Forelimb muscle (tissue), 1 donor: ENCODE data around the gene C17orf100. TPM values are rescaled to one million over a fixed set of nuclear protein-coding genes. Genes with fewer than 3 reads are reported as not detected.

ENCODE experiments used
- DNase-seq: peaks from one replicate; pipeline ENCODE4 v3.0.0-alpha.2; 2013; ENCODE audit warnings: low read depth
- polyA plus RNA-seq: library from polyadenylated mRNA; unstranded; fragments of 120-200 nt; gene quantifications from one replicate; pipeline ENCODE4 v1.2.1, GENCODE V29; 2013; ENCODE audit not compliant: insufficient read length

C17orf100 gene
- polyA plus RNA-seq, 1 donor = 3.0 TPM

DNA sequence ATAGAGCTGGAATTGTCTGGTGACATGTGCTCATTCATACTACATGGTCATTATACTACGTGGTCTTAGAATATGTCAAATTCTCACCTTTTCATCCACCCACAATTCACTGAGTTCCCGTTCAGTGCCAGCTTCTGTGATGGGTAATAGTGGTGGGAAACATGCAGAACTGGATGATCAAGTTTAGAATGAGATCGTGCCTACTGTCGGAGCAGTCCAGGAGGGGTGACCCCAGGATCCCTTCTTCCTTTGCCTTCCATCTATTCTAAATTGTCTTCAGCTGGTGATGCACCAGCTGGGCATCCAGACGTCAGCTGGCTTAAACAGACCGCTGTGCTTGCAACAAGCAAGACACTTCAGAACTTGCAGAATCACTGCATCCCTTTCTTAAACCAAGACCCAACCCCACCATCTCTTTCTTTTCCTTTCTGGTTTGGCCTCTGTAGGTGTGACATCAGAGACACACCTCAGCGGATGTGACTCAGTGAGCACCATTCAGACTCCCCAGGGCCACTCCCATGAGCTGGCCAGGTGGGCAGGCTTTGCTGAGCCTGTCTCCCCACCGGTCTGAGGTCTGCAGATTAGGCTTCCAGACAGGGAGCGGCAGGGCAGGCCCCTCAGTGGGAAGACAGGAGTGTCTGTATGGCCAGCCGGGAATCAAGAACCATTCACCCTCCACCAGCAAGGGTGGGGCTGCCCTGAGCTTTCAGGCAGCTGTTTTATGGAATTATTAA is 18.1 kb downstream of the C17orf100 start:
- no peak for DNase-seq

DNA sequence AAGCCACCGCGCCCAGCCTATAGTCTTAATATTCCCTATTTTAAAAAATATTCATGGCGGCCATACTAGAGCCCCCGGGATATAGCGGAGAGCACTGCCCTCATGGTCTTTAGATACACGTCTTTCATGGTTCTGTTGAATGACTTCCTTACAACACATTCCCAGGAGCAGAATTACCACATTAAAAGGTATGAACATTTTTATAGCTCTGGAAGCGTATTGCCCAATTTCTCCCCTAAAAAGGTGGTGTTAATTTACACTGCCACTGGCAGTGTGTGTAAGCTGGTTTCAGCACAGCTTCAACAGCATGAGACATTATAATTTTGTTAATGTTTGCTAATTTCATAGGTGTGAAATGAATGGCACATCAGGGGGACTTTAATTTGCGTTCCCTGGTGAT is 19.0 kb downstream of the C17orf100 start:
- DNase-seq = no peak

DNA sequence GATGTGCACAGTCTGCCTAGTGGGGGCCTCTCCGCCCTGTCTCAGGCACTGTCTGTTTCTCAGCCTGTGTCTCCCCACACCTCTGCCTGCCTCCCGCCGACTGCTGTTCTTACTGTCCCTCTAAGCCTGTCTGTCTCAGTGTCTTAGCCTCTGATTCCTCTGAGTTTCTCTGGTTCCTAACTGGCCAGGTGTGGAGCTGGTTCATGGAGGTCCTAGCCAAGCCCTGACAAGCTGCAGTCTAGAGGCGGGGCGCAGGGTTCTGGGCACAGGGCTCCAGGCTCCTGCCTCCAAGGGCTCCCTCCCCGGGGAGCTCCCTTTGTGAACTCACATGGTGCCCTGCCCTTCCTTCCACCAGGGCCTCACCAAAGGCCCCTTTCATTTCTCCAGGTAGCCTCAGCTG is 19.4 kb downstream of the C17orf100 start:
- no peak for DNase-seq

- no peak for DNase-seq
Observed at GRCh38 chr17:6671431-6671830, 19.9 kb downstream of the C17orf100 start.

DNA sequence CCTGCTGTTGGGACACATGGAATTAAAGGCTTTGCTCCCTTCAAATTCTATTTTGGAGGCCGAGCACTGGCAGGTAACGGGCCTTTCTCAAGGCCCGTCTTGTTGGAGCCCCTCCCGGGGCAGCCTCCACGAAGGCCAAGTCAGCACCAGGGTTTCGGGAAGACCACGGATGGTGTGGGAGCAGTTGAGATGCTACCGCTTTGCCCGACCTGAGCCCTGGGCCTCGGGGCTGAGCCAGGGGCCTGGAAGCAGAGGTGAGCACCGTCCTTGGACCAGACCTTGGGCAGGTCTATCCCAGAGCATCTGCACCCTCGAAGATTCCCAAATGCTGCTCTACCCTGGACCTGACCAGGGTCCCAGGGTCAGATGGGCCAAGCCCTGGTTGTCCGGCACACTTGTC is 23.0 kb downstream of the C17orf100 start:
- DNase-seq = no peak

- DNase-seq = no peak
Observed at GRCh38 chr17:6675201-6675825, 23.8 kb downstream of the C17orf100 start.

GRCh38 chr17:6676802-6677157 is 25.2 kb downstream of the C17orf100 start:
- no peak for DNase-seq

DNA sequence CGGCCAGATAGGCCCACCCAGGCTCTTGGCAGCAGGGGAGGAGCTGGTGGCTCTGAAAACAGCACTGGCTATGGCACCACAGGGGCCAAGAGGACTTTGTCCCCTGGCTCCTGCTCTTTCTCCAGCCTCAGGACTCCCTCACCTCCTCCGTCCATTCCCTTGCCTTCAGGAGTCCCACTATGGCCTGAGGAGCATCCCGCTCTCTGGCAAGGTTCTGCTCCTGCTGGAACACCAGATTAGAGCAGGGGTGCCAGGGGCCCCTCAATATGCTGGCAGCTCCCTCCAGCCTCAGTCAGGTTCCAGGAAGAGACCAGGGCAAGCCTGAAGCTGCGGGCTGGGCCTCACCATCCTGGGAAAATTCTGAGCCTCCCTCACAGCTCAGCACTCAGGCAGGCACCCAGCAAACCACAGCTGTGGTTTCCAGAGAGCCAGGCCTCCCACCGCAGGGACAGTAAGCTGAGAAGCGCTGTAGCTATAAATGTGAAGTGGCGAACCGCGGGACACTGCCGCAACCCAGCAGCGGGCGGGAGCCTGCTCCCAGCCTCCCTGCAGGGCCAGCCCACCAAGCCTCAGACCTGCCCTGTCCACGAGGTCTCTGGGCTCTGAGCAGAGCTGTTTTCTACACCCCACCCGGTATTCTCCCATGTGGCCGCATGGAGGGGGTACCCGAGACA is 25.7 kb downstream of the C17orf100 start:
- no peak for DNase-seq

DNA sequence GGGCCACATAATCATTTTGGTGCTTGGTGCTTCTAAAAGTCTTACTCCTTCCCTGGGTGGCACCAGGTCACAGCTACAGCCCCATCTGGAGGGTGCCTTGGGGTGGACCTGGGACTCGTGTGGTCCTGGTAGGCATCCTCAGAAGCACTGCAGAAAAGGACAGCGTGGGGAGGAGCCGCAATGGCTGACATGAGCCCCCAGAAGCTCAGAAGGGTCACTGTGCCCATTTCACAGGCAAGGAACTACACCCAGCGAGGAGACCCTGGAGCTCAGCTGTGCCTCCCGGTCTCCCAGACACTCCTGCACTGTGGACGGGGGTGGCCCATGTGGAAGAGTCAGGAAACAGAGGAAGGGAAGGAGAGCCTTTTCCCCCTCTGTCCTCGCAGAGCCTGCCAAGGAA is 26.4 kb downstream of the C17orf100 start:
- no peak for DNase-seq

DNA sequence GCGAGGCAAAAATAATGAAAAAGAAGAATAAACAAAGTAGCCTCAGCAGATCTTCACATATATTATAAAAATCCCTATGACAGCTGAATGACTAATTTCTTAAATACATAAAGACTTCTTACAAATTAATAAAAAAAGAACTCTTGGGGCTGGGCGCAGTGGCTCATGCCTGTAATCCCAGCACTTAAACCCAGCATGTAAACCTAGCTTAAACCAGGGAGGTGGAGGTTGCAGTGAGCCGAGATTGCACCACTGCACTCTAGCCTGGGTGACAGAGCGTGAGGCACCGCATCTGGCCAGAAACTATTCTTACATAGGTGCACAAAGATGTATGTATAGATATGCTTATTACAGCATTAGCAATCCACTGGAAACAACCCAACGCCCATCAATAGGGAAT is 27.7 kb downstream of the C17orf100 start:
- no peak for DNase-seq

GRCh38 chr17:6681176-6681575 is 29.6 kb downstream of the C17orf100 start:
- DNase-seq = no peak

DNA sequence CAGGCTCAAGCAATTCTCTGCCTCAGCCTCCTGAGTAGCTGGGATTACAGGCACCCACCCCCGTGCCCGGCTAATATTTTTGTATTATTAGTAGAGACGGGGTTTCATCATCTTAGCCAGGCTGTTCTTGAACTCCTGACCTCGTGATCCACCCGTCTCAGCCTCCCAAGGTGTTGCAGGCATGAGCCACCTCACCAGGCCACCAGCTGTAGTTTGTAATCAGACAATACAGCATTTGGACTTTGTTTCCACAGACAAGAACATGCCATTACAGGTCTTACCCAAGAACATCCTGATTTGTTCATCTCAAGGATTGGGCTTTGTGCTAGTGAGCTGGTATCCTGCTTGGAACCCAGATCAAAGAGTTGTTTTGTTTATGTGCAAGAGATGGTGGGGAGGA is 30.1 kb downstream of the C17orf100 start:
- DNase-seq = no peak

- DNase-seq = no peak
Observed at GRCh38 chr17:6682339-6682738, 30.8 kb downstream of the C17orf100 start.

DNA sequence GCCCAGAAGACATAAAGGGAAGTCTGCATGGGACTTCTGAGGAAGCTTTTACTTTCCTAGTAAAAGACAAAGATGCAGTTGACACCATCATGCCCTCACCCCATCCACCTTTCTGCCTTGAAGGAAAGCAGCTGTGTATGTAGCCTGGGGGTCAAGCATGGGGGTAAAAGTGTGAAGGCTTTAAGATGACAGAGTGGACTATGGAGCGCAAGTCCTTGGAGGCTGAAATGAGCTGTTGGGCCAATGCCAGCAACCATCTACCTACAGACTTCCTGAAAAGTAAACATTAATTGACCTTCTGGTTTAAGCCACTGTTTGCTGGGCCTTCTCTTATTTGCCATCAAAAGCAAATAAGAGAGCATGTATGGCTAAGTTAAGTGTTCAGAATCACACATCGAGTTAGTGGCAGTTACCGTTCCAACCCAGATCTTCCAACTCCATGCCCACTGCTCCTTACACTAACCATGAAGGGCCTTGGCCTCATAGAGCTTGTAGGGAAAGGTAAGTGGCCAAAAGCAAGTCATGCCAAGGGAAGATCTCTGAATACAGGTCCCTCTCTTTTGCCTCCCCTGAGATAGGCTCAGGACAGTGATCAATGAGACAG is 31.6 kb downstream of the C17orf100 start:
- DNase-seq = no peak

- no peak for DNase-seq
Observed at GRCh38 chr17:6683730-6684459, 32.3 kb downstream of the C17orf100 start.

DNA sequence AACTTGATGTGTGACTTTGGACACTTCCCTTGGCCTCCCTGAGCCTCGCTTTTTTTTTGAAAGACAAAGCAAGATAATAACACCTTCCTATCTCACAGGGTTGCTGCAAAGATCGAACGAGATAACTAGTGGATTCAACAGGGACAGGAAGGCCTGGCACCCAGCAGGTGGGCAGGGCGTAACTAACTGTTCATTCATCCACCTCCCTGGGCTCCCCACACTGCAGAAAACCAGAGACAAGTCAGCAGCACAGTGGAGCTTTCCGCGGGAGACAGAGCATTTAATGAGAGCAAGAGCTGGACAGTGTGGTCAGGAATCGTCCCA is 32.9 kb downstream of the C17orf100 start:
- DNase-seq = no peak

- DNase-seq = no peak
Observed at GRCh38 chr17:6684881-6685767, 33.6 kb downstream of the C17orf100 start.

DNA sequence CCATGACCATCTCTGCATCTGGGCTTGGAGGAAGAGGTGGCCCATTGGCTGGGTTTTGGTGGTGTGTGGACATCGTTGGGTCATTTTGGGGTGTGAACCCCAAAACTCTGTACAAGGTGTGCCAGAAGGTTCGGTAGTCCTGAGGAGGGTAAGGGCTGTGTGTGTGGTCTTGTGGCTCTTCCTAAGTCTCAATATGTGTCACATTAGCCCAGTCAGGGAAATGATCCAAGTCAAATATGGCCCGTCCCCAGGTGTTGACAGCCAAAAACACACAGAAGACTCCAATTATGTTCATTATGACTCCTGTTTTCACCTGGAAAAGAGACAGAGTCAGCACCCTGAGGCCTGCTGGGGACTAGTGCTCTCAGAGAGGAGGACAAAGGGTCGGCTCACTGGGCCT is 34.5 kb downstream of the C17orf100 start:
- DNase-seq = no peak

- DNase-seq = no peak
Observed at GRCh38 chr17:6688944-6689343, 37.4 kb downstream of the C17orf100 start.

- no peak for DNase-seq
Observed at GRCh38 chr17:6690641-6691040, 39.1 kb downstream of the C17orf100 start.

DNA sequence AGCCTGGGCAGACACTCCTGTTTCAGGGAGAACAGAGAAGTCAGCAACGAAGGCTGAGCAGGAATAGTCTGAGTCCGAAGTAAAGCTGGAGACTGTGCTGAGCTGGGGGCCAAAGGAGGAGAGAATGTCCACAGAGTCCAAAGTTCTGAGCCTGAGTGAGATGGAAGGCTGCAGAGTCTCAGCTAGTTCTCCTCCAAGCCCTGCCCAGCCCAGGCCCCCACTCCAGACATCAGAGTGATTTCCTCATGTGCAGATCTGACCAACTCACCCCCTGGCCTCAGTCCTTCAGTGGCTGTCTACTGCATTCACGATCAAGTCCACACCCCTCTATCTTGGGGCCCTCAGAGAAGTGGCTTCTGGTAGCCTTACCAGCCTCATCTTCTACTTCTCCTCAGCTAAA is 40.0 kb downstream of the C17orf100 start:
- DNase-seq = no peak
